Activated T-helper 17 cell treated with anti-CD3 and anti-CD28 coated beads, Interleukin-2, amount 50 U/mL, for 72 hours (primary cell): ENCODE data around the gene TBC1D1. TPM values are rescaled to one million over a fixed set of nuclear protein-coding genes. Genes with fewer than 3 reads are reported as not detected.

ENCODE experiments used
- ATAC-seq: fragments of 150-1000 bp; cut with Tn5 transposase; replicated peaks from 2 replicates; pipeline ENCODE4 v1.10.0; 2021; ENCODE audit warnings: mild to moderate bottlenecking, moderate library complexity
- H3K27ac Mint-ChIP-seq: one replicate; pipeline ENCODE4 v1.8.0; 2022; ENCODE audit warnings: mixed read lengths
- H3K27me3 Mint-ChIP-seq: one replicate; pipeline ENCODE4 v1.8.0; 2022; ENCODE audit warnings: mixed read lengths
- H3K36me3 Mint-ChIP-seq: one replicate; pipeline ENCODE4 v1.8.0; 2022; ENCODE audit warnings: low read depth, mild to moderate bottlenecking, mixed read lengths
- H3K4me1 Mint-ChIP-seq: one replicate; pipeline ENCODE4 v1.8.0; 2022; ENCODE audit warnings: mixed read lengths
- H3K4me3 Mint-ChIP-seq: one replicate; pipeline ENCODE4 v1.8.0; 2022; ENCODE audit warnings: mild to moderate bottlenecking, mixed read lengths
- H3K9me3 Mint-ChIP-seq: one replicate; pipeline ENCODE4 v1.8.0; 2022; ENCODE audit warnings: mixed read lengths
- total RNA-seq, 2 donors: library from RNA; stranded (reverse); gene quantifications; one replicate each; pipeline ENCODE4 v1.2.3, GENCODE V29; 2022

TBC1D1 gene
- total RNA-seq, 2 donors from 2014 or later = 29.9 to 39.0 TPM

DNA sequence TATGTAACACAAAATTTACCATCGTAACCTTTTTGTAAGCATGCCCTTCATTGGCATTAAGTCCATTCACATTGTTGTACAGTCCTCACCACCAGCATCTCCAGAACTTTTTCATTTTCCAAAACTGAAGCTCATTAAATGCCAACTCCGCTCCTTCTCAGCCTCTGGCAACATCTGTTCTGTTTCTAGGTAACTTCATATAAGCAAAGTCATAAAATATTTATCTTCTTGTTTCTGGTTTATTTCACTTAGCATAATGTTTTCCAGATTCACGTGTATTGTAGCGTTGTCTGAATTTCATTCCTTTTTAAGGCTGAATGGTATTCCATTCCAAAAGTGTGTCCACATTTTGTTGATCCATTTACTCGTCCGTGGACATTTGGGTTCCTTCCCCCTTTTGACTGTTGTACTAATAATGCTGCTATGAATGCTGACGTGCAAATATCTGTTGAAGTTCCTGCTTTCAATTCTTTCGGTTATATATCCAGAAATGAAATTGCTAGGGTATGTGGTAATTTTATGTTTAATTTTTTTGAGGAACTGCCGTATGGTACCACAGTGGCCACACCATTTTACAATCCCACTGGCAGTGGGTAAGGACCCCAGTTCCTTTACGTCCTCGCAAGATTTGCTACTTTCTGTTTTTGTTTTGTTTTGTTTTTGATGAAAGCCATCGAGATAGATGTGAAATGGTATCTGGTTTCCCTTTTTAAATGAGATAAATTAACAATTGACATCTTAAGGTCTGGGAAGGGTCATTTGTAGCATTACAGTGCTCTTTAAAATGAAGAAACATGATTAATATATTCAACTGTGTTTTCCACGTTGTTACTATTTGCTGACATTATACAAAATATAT, 132.7 kb downstream of the TBC1D1 start:
- no peaks in the 10 kb centered on the region for H3K9me3 Mint-ChIP-seq
- ATAC-seq = no peak
- no peaks in the 10 kb centered on the region for H3K27me3 Mint-ChIP-seq
- H3K27ac Mint-ChIP-seq = no peak overlapping the region
- H3K4me3 Mint-ChIP-seq = no peak overlapping the region
- peaks cover 10% of the 10 kb centered on the region for H3K4me1 Mint-ChIP-seq
- peaks cover 50% of the 10 kb centered on the region for H3K36me3 Mint-ChIP-seq

DNA sequence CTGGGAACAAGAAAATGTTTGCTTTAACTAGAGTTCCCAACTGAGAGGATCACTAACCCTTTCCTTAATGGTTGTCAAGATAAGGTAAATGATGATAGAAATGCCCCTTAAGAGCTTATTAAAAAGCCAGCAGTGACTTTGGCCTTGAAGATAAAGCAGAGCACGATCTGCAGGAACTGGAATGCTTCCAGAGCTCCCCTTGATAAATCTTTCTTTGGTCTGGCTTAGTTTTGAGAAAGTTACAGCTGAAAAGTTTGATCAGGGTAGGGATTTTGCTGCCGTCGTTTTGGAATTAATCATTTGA, 133.3 kb downstream of the TBC1D1 start:
- H3K27me3 Mint-ChIP-seq = no peaks in the 10 kb centered on the region
- ATAC-seq = no peak
- H3K4me1 Mint-ChIP-seq = peaks cover 10% of the 10 kb centered on the region
- no peaks in the 10 kb centered on the region for H3K9me3 Mint-ChIP-seq
- H3K36me3 Mint-ChIP-seq = peaks cover 55% of the 10 kb centered on the region
- H3K27ac Mint-ChIP-seq = no peak overlapping the region
- no peak overlapping the region for H3K4me3 Mint-ChIP-seq

DNA sequence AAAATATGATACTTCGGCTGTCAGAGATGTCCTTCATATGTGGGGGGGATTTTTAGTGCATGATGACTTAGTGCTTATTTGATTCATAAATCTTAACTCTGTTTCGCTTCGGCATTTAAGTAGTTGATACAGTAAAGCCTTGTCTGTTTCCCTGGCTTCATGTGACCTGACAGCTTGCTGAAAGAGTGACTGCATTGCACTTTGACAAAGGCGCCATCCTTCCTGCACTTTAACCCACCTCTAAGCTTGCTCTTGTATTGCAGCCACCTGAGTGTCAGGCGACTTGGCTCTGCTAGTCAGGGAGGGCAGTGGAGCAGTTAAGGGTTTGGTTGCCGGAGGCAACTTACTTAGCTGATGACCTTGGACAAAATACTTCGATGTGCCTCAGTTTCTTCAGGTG, 134.8 kb downstream of the TBC1D1 start:
- Mint-ChIP-seq H3K36me3 (peaks cover 66% of the 10 kb centered on the region), H3K27me3 (no peaks in the 10 kb centered on the region), H3K4me1 (peaks cover 10% of the 10 kb centered on the region), H3K9me3 (no peaks in the 10 kb centered on the region), H3K27ac (no peak overlapping the region), H3K4me3 (no peak overlapping the region)
- ATAC-seq = no peak

DNA sequence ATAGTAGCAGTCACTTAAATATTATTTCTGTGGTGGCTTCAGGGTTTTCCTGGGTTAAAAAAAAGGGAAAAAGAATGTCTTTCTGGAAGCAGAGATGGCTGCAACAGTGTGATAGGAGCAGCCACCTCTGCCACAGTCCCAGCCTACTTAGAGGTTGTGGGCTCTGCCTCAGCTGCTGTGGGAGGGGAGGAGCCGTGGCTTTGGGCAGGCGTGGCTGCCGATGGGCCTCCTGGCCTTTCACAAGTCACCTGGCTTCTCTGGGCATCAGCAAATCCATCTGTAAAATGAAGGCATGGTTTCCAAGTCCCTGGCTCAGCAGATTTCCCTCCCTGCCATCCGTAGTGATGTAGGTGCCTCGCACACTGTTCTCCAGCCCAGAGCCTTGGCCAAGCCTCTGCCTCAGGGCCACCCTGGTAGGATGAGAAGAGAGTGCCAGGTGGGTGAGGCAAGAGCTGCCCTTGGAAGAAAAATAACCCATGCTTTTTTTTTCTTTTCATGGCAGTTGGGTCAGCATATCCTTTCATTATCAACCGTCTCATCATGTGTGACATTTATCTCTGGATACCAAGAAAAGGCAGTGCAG, 135.4 kb downstream of the TBC1D1 start:
- Mint-ChIP-seq H3K9me3 (no peaks in the 10 kb centered on the region), H3K4me1 (peaks cover 10% of the 10 kb centered on the region), H3K27me3 (no peaks in the 10 kb centered on the region)

DNA sequence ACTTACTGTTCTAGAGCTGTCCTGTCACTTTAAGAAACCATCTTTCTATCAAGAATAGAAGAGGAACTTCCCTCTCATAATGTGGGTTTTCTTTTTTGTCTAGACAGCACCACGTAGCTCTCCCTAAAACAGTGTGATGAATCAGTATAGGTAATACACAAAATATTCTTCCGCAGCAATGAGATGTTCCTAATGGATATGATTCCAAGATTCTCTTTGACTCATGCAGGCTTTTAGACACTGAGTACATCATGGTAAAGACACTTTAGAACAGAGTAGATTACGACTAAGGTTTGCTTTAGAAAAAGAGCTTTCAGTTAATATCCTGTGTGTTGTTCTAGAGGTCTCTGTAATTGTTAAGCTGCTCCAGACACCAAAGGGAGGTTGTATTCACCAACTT, 139.1 kb downstream of the TBC1D1 start:
- peak overlapping the region; percentile 21 for H3K27ac Mint-ChIP-seq
- ATAC-seq = no peak
- no peaks in the 10 kb centered on the region for H3K27me3 Mint-ChIP-seq
- H3K4me3 Mint-ChIP-seq = no peak overlapping the region
- no peaks in the 10 kb centered on the region for H3K9me3 Mint-ChIP-seq
- no peaks in the 10 kb centered on the region for H3K4me1 Mint-ChIP-seq
- H3K36me3 Mint-ChIP-seq = peaks cover 30% of the 10 kb centered on the region

More for the DNA sequence above, 135.4 kb downstream of the TBC1D1 start:
- Mint-ChIP-seq H3K27ac (no peak overlapping the region), H3K36me3 (peaks cover 60% of the 10 kb centered on the region), H3K4me3 (no peak overlapping the region)
- no peak for ATAC-seq

DNA sequence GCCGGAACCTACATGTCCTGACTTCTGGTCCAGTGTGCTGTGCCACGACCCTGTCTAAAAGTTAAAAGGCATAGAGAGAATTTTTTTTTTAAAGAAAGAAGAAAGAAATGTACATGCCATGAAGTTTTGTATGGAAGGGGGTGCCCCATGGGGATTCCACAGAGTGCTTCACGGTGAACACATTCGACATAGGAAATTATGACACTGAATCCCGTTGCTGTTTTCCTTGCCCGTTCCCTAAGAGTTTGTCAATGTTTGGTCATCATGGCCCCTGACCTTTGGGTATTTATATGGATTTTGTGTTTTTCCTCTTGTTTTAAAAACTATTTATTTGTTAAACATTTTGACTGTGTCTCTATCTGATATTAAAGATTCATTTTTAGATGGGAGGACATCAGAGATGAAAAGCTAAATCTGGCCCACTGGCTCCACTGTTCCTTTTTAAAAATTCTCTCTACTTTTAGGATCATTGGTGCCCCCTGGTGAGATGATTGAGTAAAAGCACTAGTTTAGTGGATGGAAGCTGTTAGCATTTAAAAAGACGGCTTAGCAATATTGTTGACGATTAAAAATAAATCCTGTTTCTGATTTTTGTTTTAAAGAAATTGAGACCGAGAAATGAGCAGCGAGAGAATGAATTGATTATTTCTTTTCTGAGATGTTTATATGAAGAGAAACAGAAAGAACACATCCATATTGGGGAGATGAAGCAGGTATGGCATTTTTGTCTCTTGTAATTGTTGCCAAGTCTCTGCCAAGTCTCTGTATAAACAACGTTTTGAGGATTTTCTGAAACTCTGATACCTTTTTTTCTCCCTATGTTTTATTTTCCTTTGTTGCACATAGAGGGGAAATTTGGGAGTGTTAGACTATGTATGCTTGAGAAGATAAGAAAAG, 144.3 kb downstream of the TBC1D1 start:
- H3K4me3 Mint-ChIP-seq = no peak overlapping the region

DNA sequence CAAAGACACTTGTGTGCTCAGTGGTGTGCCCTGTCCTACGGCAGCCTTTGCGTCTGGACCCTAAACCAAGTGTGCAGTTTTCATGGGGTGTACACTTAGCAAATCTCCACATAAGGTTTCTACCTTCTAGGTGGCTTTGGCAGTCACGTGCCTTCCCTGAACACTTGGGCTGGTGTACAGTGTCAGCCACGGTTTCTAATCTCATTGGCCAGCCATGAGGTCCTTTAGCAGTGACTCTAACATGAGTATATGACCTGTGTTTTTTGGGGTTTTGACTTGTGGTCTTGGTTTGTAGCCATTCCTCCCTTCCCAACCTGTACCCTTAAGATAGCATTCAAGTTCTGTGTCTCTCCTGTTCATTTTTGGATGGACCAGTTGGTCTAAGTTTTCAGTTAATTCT, 145.7 kb downstream of the TBC1D1 start:
- Mint-ChIP-seq H3K27me3 (no peaks in the 10 kb centered on the region), H3K4me3 (no peak overlapping the region), H3K9me3 (no peaks in the 10 kb centered on the region), H3K36me3 (peaks cover 37% of the 10 kb centered on the region), H3K27ac (no peak overlapping the region), H3K4me1 (no peaks in the 10 kb centered on the region)
- ATAC-seq = no peak

More for the DNA sequence above, 144.3 kb downstream of the TBC1D1 start:
- Mint-ChIP-seq H3K27ac (no peak overlapping the region), H3K4me1 (no peaks in the 10 kb centered on the region), H3K9me3 (no peaks in the 10 kb centered on the region), H3K36me3 (peaks cover 32% of the 10 kb centered on the region), H3K27me3 (no peaks in the 10 kb centered on the region)
- ATAC-seq = no peak

DNA sequence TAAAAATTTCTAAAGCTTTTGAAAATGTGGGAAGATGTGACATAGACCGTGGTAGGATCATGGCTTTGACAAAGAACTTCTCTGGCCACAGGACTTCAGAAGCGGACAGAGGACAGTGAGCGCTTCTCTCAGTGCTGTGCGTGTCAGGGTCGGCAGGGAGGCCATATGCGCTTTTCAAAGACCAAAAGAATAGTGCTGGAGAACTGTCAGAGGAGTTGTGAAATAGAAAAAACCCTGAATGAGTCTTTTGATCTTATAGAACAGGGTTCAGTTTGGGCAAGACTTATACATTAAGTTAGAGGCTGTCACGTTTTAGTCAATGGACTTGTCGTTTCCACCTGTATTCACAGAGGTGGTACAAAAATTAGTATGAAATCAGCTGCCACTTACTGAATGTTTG, 146.7 kb downstream of the TBC1D1 start:
- Mint-ChIP-seq H3K27ac (no peak overlapping the region), H3K4me1 (no peaks in the 10 kb centered on the region), H3K27me3 (no peaks in the 10 kb centered on the region), H3K9me3 (no peaks in the 10 kb centered on the region), H3K4me3 (no peak overlapping the region), H3K36me3 (peaks cover 41% of the 10 kb centered on the region)
- ATAC-seq = no peak

DNA sequence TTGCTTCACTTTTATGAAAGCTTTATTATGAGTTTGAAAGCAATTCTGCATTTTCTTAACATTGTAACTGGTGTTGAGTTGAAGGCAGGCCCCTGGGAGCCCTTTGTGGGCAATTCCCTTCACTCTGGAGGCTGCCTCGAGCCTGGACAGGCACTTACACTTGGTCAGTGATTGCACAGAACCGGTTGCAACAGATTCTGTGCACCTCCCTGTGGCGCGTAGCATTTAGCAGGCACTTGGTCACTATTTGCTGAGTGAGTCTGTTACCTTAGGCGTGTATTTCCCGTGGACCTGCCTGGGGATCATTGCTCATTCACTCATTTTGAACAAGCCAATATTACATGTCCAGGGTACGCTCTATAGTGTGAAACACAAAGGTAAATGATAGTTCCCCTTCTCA, 149.7 kb downstream of the TBC1D1 start:
- H3K27ac Mint-ChIP-seq = no peak overlapping the region
- no peaks in the 10 kb centered on the region for H3K9me3 Mint-ChIP-seq
- H3K4me3 Mint-ChIP-seq = no peak overlapping the region
- H3K27me3 Mint-ChIP-seq = no peaks in the 10 kb centered on the region
- H3K4me1 Mint-ChIP-seq = no peaks in the 10 kb centered on the region
- peaks cover 61% of the 10 kb centered on the region for H3K36me3 Mint-ChIP-seq
- ATAC-seq = no peak

DNA sequence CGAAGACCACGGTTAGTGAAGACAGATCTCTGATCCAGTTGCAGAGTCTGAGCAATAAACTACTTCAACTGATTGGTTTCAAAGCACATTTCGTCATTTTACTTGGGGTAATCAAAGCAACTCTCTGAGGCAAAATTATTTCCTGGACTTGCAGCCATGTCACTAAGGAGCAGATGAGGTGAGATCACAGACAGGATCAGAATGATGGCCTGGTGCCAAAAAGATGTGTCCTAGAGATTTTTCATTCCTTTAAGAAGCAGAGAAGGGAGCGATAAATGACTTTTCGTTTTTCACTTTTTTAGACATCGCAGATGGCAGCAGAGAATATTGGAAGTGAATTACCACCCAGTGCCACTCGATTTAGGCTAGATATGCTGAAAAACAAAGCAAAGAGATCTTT, 153.2 kb downstream of the TBC1D1 start:
- ATAC-seq = no peak
- no peaks in the 10 kb centered on the region for H3K27me3 Mint-ChIP-seq
- H3K9me3 Mint-ChIP-seq = no peaks in the 10 kb centered on the region
- H3K27ac Mint-ChIP-seq = peak overlapping the region; percentile 15
- H3K4me3 Mint-ChIP-seq = no peak overlapping the region
- H3K36me3 Mint-ChIP-seq = peaks cover 51% of the 10 kb centered on the region
- no peaks in the 10 kb centered on the region for H3K4me1 Mint-ChIP-seq

DNA sequence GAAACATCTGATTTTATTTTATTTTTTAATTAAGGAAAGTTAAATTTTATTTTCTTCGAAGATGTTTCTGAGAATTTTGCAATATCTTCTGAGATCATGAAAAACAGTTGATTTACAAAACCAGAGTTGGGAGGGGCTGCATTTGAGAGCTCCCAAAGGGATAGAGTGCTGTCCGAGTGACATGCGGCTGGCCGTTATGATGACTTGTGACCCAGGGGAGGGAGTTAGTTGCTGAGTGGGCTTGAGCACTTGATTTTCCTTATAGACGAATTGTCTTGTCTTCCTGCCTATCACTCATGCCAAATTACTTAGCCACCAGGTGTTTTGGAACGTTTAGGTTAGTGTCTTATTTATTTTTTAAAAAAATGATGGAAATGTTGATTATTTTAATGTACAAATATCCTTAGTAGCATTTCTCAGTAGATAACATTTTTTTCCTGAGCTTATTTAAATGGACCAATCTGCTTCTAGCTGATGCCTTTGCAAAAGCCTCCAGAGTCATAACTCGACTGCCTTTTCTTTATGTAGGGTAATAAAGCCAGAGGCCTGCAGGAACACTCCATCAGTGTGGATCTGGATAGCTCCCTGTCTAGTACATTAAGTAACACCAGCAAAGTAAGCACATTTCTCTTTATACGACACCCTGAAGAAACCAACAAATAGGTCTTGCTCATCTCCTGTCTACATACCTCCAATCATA, 154.6 kb downstream of the TBC1D1 start:
- H3K27me3 Mint-ChIP-seq = no peaks in the 10 kb centered on the region
- H3K9me3 Mint-ChIP-seq = no peaks in the 10 kb centered on the region
- no peaks in the 10 kb centered on the region for H3K4me1 Mint-ChIP-seq
- ATAC-seq = no peak
- H3K4me3 Mint-ChIP-seq = no peak overlapping the region
- peaks cover 65% of the 10 kb centered on the region for H3K36me3 Mint-ChIP-seq
- H3K27ac Mint-ChIP-seq = no peak overlapping the region

DNA sequence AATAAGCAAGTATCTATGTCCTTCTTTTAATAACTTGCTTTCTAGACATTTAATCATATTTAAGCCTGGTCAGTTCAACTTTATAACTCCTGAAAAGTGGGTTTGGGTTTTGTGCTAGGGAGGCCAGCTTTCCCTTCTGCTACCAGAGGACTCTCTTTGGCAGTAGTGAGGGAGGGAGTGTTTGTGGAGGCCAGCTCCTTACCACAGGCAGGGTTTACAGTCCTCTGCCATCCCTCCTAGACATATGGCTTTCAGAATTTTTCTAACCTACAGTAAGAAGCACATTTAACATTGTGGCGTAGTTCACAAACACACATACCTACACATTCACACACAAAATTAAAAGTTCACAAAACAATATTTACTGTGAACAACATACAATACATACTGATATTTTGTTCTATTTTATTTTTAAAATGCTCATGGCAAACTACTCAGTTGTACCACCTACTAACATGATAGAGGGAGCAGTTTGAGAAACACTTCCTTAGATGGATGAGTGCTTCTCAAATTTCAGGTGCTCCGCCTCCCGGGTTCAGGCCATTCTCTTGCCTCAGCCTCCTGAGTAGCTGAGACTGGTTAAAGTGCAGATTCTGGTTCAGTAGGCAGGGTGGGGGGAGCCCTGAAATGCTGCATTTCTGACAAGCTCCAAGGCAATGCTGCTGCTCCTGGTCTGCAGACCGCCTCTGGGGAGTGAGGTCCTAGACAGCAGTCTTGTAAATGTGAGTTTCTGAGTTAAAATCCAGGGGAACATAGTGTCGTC, 156.0 kb downstream of the TBC1D1 start:
- peaks cover 70% of the 10 kb centered on the region for H3K36me3 Mint-ChIP-seq
- no peak overlapping the region for H3K27ac Mint-ChIP-seq
- no peak for ATAC-seq
- no peaks in the 10 kb centered on the region for H3K4me1 Mint-ChIP-seq
- no peak overlapping the region for H3K4me3 Mint-ChIP-seq
- H3K9me3 Mint-ChIP-seq = no peaks in the 10 kb centered on the region
- H3K27me3 Mint-ChIP-seq = no peaks in the 10 kb centered on the region

DNA sequence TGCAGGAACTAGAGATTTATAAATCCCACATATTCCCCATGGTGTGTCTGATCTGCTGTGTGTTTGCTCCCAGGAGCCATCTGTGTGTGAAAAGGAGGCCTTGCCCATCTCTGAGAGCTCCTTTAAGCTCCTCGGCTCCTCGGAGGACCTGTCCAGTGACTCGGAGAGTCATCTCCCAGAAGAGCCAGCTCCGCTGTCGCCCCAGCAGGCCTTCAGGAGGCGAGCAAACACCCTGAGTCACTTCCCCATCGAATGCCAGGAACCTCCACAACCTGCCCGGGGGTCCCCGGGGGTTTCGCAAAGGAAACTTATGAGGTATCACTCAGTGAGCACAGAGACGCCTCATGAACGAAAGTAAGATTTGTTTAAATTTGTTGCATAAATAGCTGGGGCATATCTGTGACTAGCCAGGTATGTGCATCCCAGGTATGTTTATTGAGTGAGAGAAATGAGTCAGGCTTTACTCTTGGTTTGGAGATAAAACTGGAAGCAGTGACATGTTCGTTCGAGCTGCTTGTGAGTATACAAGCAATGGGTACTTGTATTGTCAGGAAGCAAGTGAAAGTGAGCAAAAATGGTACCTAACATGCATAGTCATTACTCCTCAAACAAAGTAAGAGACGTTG, 158.8 kb downstream of the TBC1D1 start:
- no peak for ATAC-seq
- no peak overlapping the region for H3K27ac Mint-ChIP-seq
- H3K4me1 Mint-ChIP-seq = no peaks in the 10 kb centered on the region
- H3K9me3 Mint-ChIP-seq = no peaks in the 10 kb centered on the region
- H3K36me3 Mint-ChIP-seq = peaks cover 67% of the 10 kb centered on the region
- no peaks in the 10 kb centered on the region for H3K27me3 Mint-ChIP-seq
- no peak overlapping the region for H3K4me3 Mint-ChIP-seq
